Ishikawa (cell line): ENCODE data around the gene SLC7A4.

Experiments
- CEBPB ChIP-seq: IDR thresholded peaks from 2 replicates; pipeline ENCODE4 v1.6.1; 2012
- CREB1 ChIP-seq: IDR thresholded peaks from 2 replicates; pipeline ENCODE4 v1.6.1; 2012; ENCODE audit warnings: low read depth
- EGR1 ChIP-seq: IDR thresholded peaks from 2 replicates; pipeline ENCODE4 v1.6.1; 2012
- EP300 ChIP-seq: IDR thresholded peaks from 2 replicates; pipeline ENCODE4 v1.6.1; 2012; ENCODE audit warnings: borderline replicate concordance
- FOXM1 ChIP-seq: IDR thresholded peaks from 2 replicates; pipeline ENCODE4 v1.6.1; 2012; ENCODE audit warnings: low read depth, borderline replicate concordance
- NFIC ChIP-seq: IDR thresholded peaks from 2 replicates; pipeline ENCODE4 v1.6.1; 2012
- RAD21 ChIP-seq: IDR thresholded peaks from 2 replicates; pipeline ENCODE4 v1.6.1; 2012; ENCODE audit warnings: low read depth
- TAF1 ChIP-seq: IDR thresholded peaks from 2 replicates; pipeline ENCODE4 v1.6.1; 2012; ENCODE audit warnings: low read depth, mild to moderate bottlenecking
- TCF12 ChIP-seq: IDR thresholded peaks from 2 replicates; pipeline ENCODE4 v1.6.1; 2012; ENCODE audit warnings: low read depth
- TEAD4 ChIP-seq: IDR thresholded peaks from 2 replicates; pipeline ENCODE4 v1.6.1; 2012
- YY1 ChIP-seq: IDR thresholded peaks from 2 replicates; pipeline ENCODE4 v1.6.1; 2012; ENCODE audit warnings: low read depth
- ZBTB7A ChIP-seq: IDR thresholded peaks from 2 replicates; pipeline ENCODE4 v1.6.1; 2012; ENCODE audit warnings: low read depth
- TF ChIP-seq, protein P1 (sequence below): IDR thresholded peaks from 2 replicates; pipeline ENCODE4 v1.6.1; 2012; ENCODE audit warnings: low read depth, mild to moderate bottlenecking
- TF ChIP-seq, protein P2 (sequence below): IDR thresholded peaks from 2 replicates; pipeline ENCODE4 v1.6.1; 2012
- TF ChIP-seq, protein P3 (sequence below): IDR thresholded peaks from 2 replicates; pipeline ENCODE4 v1.6.1; 2012

The SLC7A4 gene

DNA sequence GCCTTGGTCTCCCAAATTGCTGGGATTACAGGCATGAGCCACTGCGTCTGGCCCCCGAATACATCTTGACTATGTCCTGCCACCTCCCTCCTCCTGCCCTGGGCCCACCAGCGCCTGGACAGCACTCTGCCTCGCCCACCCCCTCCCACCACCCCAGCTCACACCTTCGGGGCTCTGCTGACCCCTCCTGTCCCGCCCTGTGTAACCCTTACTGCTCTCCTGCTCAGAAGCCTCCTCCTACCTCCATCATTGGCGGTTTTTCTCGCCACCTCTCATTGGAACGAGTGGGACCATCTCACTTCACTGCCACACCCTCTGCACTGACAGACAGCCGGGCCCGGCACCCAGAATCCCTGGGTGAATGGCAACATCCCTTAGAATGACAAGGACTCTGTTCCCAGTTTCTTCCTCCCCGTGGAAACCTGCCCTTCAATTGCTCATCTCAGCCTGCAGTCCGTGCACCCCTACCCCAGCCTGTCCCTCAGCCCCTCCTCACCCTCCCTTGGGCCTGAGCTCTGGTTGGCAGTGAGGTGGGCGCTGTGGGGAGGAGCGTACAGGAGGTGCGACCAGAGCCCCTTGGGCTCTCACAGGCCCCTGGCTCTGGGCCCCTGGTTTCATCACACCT is 45.6 kb upstream of the SLC7A4 start:
- TF ChIP-seq TAF1 (no peak), NFIC (no peak), FOXM1 (no peak), RAD21 (no peak), EP300 (no peak), CEBPB (no peak), CREB1 (no peak), YY1 (no peak), TCF12 (no peak), EGR1 (no peak), ZBTB7A (no peak), TEAD4 (no peak)
- TF ChIP-seq, protein P1, sequence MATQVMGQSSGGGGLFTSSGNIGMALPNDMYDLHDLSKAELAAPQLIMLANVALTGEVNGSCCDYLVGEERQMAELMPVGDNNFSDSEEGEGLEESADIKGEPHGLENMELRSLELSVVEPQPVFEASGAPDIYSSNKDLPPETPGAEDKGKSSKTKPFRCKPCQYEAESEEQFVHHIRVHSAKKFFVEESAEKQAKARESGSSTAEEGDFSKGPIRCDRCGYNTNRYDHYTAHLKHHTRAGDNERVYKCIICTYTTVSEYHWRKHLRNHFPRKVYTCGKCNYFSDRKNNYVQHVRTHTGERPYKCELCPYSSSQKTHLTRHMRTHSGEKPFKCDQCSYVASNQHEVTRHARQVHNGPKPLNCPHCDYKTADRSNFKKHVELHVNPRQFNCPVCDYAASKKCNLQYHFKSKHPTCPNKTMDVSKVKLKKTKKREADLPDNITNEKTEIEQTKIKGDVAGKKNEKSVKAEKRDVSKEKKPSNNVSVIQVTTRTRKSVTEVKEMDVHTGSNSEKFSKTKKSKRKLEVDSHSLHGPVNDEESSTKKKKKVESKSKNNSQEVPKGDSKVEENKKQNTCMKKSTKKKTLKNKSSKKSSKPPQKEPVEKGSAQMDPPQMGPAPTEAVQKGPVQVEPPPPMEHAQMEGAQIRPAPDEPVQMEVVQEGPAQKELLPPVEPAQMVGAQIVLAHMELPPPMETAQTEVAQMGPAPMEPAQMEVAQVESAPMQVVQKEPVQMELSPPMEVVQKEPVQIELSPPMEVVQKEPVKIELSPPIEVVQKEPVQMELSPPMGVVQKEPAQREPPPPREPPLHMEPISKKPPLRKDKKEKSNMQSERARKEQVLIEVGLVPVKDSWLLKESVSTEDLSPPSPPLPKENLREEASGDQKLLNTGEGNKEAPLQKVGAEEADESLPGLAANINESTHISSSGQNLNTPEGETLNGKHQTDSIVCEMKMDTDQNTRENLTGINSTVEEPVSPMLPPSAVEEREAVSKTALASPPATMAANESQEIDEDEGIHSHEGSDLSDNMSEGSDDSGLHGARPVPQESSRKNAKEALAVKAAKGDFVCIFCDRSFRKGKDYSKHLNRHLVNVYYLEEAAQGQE = no peak
- TF ChIP-seq, protein P2, sequence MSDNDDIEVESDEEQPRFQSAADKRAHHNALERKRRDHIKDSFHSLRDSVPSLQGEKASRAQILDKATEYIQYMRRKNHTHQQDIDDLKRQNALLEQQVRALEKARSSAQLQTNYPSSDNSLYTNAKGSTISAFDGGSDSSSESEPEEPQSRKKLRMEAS = no peak
- TF ChIP-seq, protein P3, sequence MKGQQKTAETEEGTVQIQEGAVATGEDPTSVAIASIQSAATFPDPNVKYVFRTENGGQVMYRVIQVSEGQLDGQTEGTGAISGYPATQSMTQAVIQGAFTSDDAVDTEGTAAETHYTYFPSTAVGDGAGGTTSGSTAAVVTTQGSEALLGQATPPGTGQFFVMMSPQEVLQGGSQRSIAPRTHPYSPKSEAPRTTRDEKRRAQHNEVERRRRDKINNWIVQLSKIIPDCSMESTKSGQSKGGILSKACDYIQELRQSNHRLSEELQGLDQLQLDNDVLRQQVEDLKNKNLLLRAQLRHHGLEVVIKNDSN = no peak

DNA sequence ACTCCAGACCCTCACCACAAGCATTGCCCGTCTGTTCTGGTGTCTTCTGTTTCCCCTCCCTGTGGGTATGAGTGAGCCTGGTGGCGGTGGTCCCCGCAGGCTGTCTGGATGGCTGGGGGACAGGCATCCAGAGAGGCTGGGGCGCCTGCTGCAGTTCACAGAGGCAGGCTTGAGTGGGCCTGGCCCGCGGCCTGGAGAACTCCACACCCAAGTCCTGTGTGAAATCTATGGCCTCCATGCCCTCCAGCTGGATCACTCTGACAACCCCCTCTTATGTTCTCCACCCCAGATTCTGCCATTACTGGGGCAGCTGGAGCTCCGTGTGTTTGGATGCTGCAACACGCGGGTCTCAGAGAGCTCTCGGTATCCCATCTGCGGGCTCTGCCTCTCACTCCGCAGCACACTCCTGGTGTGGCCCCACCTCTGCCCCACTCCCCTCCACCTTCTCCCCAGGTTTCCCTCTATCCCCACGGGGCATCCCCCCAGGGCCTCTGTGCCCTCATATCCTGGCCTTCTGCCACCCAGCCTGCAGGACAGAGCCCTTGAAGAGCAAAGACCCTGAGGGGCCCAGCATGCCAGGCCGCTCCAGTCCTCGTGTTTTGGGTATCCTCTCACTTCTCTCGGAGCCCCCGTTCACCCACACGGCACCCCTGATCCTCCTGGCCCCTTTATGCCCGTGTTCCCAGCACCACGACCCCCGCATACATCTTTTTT is 44.7 kb upstream of the SLC7A4 start:
- TF ChIP-seq TEAD4 (no peak), RAD21 (no peak), ZBTB7A (no peak), EP300 (no peak), NFIC (no peak), TCF12 (no peak), CREB1 (no peak), TAF1 (no peak), EGR1 (no peak), FOXM1 (no peak), CEBPB (no peak), YY1 (no peak)
- TF ChIP-seq, protein P1 = no peak
- TF ChIP-seq, protein P2 = no peak
- TF ChIP-seq, protein P3 = no peak

DNA sequence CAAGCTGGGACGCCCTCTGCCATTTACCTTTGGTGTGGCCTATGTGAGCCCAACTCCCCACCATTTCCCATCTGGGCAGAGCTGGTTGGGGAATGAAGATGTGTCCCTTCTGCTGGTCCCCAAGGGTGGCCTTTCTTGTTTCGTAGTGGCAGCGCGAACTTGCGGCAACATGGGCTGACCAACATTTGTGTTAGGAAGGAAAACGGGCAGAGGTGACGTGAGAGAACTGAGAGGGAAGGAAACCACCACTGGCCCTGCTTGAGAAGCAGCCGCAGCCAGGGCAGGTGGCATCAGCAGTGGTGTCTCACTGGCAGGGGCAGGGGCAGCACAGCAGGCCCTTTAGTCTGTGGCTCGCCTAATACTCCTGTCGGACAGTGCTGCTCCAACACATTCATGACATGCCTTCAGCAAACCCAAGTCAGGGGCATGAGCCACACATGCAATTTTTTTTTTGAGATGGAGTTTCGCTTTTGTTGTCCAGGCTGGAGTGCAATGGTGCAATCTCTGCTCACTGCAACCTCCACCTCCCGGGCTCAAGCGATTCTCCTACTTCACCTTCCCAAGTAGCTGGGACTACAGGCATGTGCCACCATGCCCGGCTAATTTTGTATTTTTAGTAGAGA is 43.3 kb upstream of the SLC7A4 start:
- no peak for TF ChIP-seq TEAD4
- TF ChIP-seq FOXM1 = no peak
- no peak for TF ChIP-seq CEBPB
- TF ChIP-seq, protein P1 = no peak
- TF ChIP-seq RAD21 = no peak
- no peak for TF ChIP-seq TCF12
- no peak for TF ChIP-seq NFIC
- no peak for TF ChIP-seq YY1
- TF ChIP-seq CREB1 = no peak
- TF ChIP-seq ZBTB7A = no peak
- TF ChIP-seq EP300 = no peak
- TF ChIP-seq TAF1 = no peak
- TF ChIP-seq, protein P3 = no peak
- TF ChIP-seq, protein P2 = no peak
- no peak for TF ChIP-seq EGR1
